Measurements from ENCODE around the gene ZMYND8.

Gene ZMYND8

DNA sequence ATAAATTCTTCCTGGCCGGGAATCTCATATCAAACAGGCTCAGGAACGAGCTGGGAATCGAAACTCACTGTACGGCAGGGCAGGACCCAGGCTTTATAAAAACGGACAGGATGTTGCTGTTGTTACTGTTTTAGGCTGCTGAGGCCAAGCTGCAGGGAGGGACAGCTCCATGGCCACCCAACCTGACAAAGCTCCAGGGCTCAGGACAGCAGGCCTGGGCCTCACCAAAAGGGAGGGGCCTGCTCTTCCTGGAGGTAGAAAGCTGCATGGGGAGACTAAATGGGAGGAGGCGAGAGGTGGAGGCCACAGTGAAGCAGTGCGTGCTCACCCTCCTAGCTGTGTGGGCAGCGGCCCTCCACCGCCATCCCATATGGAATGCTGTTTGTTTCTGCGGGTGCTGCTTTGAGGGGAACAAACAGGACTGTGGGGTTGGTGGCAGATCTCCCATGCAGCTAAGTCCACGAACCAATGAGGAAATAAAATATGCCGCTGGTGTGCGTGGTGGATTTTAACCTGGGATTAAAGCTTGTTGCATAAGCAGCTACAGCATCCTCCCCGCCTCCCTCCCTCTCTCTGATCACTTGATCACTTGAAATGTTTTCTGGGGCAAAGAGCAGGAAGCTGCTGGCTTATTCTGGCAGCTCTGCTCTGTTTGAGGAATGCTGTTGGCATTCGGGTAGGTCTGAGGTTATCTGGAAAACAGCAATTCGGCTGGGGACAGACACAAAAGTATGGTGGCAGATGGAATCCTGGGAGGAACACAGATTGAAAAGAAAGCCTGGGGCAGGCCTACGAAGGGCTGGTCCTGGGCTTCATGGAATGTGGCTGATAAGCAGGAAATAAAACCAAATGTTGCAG is 2.4 kb upstream of the ZMYND8 start:
- TF ChIP-seq GATA3 (IDR thresholded peaks at IDR 0.05; ENCODE audit: low read depth, low read length) (no peak), GATA2 (IDR thresholded peaks at IDR 0.05; ENCODE audit: low read depth, low read length) (peak; percentile 91)

DNA sequence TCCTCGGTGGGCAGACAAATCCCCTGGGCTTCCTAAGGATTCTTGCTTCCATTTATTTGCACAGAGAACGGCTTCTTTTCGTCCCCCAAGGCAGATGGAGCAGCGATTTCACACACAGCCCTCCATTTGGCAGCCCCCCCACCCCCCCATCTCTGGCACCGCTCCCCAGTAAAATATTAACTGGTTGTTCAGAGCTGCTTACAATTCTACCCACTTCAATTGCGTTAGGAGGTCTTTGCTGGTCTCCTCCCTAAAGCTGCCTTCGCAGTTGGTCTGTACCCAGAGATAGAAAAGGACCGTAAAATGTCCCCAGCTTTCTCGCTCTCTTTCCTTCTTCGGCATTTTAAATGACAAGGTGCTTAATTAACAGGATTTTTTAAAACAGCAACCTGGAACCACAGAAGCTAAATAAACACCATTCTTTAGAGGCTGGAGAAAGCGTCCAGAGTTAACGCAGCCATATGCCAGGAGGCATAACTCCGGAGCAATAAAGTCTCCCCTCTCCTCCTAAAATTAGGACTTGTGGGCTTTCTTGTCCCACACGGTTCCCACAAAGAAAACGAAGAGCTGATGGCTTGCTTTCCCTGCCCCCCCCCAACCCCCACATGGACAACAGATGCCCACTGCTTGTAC is 1.7 kb upstream of the ZMYND8 start:
- TF ChIP-seq GATA3 (IDR thresholded peaks at IDR 0.05; ENCODE audit: low read depth, low read length) = no peak
- no peak for TF ChIP-seq GATA2 (IDR thresholded peaks at IDR 0.05; ENCODE audit: low read depth, low read length)

DNA sequence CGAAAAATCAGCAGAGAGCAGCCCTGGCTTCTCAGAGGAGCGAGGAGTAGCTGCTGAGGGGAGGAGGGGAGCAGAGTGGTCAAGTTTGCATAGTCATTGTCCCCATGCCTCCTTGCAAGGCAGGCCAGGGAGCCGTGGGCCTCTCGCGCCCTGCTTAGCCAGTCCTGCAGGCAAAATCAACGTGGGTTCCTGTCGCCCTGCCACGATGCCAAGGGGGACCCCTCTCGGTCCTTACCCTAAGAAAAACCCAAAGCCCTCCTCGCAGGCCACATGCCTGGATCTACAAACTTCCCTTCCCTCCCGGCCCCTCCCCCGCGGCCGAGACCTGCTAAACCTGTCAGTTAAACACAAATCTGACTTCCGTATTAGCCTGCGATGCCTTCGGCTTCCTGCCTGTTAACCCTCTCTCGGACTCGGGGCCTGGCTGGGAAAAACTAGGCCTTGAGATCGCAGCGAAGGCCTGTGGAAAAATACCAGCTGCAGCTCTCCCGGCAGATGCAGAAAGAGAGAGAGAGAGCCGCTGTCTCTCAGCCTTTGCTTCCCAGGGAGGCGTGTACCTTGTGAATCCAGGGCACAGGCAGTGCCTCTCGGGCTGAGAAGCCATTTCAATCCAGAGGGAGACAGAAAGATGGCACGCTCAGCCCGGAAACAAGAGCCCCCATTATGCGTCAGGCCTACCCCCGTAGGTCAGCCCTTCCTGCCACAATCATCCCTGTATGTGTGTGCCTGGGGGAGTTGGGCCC is 968 bp upstream of the ZMYND8 start:
- TF ChIP-seq GATA3 (IDR thresholded peaks at IDR 0.05; ENCODE audit: low read depth, low read length) = no peak
- no peak for TF ChIP-seq GATA2 (IDR thresholded peaks at IDR 0.05; ENCODE audit: low read depth, low read length)

DNA sequence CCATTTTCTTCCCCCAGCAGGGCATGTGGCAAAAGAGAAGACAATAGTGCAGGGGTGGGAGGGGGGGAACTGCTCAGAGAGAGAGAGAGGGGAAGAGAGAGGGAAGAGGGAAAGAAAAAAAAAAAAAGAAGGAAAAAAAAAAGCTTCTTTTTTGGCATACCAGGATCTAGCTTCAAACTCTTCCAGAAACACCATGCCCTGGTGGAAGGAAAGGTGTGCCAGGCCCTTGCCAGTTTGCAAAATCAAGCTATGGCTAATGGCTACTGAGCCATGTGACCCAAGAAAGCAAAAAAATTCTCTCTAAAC is 326 bp downstream of the ZMYND8 start:
- TF ChIP-seq GATA2 (IDR thresholded peaks at IDR 0.05; ENCODE audit: low read depth, low read length) (no peak), GATA3 (IDR thresholded peaks at IDR 0.05; ENCODE audit: low read depth, low read length) (no peak)

DNA sequence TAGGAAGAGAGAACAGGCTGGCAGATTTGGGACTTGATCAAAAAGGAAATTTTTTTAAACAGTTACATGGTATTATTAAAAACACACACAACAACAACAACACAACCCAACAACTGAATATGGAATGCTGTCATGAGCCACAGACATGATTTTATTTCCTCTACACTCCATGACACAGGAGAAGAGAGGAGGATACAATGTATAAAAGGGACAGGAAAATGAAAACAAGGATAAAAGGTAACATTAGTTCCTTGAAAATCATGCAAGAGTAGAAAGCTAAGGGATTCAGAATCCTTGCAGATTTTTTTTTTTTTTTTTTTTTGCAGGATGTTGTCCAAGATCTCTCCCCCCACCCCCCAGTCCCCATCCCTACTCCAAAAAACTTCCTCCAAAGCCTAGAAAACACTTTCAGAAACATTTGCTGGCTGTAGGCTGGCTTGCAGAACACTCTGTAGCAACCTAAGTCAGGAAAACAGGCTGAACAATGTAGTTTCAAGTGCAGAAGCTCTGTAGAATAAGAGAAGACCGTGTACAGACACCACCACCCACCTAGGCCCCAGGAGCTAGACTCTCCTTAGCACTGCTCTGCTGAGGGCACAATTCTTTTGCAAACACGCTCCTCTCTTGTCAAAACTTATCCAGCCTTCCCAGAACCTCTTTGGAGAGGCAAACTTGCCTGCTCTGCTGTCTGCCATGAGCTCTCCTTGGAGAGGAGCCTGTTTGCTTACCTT is 845 bp downstream of the ZMYND8 start:
- TF ChIP-seq GATA3 (IDR thresholded peaks at IDR 0.05; ENCODE audit: low read depth, low read length) (no peak), GATA2 (IDR thresholded peaks at IDR 0.05; ENCODE audit: low read depth, low read length) (no peak)

DNA sequence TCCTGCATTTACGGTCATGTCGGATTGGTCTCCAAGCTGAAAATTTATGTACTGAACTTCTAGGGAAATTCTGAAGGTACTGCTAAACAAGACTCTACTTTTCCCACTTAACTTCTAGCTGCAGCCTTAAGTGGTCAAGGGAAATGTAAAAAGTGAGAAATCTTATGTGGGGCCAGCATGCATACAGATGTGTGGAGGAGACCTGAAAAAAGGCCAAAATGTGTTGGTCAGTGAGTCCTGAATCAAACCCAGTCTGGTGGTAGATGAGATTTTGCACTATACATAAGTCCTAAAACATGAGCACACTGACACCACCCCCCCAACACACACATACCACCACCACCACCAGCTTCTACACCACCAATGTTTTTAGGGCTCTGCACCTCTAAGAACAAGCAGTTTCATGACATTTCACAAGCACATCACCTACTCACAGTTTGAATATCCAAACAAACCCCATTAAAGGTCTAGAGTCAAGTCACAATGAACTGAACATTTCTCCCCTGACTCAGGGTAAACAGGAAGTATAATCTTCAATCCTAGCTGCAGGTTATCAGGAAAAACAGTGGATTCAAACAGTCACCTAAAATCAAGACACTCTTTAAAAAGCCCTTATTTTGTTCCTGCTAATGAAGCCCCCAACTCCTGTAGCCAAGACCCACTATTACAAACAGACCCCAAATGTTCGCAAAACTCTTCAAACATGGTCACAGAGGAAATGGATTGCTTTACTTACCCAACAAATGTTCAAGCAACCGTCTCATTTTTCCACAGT is 1.6 kb downstream of the ZMYND8 start:
- no peak for TF ChIP-seq GATA2 (IDR thresholded peaks at IDR 0.05; ENCODE audit: low read depth, low read length)
- no peak for TF ChIP-seq GATA3 (IDR thresholded peaks at IDR 0.05; ENCODE audit: low read depth, low read length)

DNA sequence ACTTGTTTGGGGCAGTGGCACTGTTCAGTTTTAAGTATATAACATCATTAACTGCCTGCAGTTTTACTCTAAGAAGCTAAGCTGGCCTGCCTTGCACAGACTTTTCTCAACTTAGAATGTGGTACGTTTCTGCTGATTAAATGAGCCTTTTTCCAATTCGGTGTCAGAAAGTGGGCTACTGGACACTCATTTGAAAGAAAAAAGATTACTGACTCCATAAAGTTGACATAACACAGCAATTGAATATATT is 2.1 kb downstream of the ZMYND8 start:
- no peak for TF ChIP-seq GATA3 (IDR thresholded peaks at IDR 0.05; ENCODE audit: low read depth, low read length)
- TF ChIP-seq GATA2 (IDR thresholded peaks at IDR 0.05; ENCODE audit: low read depth, low read length) = no peak

DNA sequence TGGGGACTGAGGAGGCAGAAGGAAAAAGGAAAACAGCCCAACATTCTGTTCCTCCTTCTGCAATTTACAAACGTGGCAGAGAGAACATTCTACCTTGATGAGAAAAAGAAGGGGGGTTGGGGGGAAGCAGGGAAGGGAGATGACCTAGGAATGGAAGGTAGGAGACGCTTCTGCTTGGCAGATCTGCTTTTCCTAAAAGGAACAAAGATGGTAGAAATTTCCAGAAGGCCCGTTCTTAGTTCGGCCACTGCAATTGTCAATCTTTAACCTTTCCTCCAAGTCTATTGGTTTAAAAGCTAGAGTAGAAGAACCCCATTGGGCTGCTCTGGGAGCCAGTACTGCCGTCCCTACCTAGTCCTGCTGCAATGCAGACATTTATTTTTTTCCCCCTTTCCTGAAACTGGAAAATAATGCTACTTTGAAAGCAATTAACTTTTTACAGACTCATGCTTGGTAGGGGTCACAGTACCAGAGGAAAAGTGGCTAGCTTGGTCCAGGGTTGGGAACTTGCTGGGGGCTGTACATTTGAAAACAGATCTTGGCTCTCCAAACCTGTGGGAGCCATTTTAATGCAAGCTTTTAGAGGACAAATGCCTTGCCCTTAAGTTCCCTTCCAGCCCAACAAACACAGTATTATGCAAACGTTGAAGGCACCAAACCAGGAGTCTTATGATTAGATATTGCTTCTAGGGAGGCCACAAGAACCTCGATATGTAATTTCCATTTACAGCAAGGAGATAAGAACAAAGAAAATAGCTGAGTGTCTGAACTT is 2.6 kb downstream of the ZMYND8 start:
- TF ChIP-seq GATA2 (IDR thresholded peaks at IDR 0.05; ENCODE audit: low read depth, low read length) (no peak), GATA3 (IDR thresholded peaks at IDR 0.05; ENCODE audit: low read depth, low read length) (no peak)

DNA sequence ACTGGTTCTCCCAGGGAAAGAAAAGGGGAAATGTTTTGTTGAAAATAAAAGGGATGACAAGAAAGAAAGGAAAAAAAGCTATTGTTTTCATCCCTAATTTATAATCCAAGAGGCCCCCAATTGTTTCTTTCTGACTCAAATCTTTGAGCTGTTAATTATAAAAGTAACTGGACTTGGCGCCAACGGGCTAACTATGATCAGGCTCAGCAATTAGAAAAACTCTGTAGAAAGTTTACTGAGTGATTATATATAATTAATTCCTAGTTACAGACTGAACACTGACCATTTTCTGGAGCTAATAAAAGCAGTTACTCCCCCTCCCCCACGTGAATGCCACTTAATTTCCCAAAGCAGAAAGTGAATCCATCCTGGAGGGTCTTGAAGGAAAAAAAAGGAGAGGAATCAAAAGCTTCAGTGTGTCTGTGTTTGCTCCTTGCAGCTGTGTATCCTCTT is 3.2 kb downstream of the ZMYND8 start:
- TF ChIP-seq GATA2 (IDR thresholded peaks at IDR 0.05; ENCODE audit: low read depth, low read length) = no peak
- no peak for TF ChIP-seq GATA3 (IDR thresholded peaks at IDR 0.05; ENCODE audit: low read depth, low read length)

DNA sequence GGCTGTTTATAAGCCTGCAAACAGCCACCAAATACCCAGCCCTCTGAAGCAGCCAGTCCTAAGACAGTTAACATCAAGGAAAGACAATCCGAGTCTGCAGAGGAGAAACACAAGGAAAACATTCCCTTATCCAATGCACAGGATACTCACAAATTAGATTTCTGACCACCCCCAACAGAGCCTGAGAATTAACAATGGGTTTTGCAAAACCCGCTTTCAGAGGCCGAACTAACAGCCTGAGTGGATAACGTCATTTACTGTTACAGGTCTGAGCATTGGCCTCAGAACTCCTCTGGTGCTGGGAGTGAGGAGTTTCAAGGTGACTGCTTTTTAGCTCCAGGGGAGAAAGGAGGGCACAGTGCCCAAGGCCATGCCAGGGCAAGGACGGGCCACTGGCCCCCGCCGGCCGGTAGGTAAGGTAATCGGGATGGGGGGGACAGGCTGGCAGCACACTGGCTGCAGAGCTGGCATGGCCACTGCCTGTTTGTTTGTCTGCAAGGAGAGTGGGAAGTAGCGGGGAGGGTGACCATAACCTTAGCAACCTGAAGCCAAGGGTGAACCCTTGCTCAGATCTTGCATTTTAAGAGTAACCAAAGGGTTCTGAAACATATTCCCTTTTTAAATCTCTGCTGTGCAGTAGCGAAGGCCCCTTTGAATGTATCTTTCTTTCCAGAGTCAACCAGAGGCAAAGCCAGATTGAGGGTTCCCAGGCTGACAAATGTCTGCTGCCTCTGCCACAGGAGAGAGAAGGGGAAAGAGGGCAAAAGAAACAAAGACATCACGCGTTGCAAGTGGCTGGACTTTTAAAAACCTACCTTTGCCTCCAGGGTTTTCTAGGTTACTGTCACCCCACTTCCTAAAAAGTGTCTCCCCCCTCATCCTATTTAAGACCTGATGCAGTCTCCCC is 3.9 kb downstream of the ZMYND8 start:
- TF ChIP-seq GATA2 (IDR thresholded peaks at IDR 0.05; ENCODE audit: low read depth, low read length) = no peak
- no peak for TF ChIP-seq GATA3 (IDR thresholded peaks at IDR 0.05; ENCODE audit: low read depth, low read length)

DNA sequence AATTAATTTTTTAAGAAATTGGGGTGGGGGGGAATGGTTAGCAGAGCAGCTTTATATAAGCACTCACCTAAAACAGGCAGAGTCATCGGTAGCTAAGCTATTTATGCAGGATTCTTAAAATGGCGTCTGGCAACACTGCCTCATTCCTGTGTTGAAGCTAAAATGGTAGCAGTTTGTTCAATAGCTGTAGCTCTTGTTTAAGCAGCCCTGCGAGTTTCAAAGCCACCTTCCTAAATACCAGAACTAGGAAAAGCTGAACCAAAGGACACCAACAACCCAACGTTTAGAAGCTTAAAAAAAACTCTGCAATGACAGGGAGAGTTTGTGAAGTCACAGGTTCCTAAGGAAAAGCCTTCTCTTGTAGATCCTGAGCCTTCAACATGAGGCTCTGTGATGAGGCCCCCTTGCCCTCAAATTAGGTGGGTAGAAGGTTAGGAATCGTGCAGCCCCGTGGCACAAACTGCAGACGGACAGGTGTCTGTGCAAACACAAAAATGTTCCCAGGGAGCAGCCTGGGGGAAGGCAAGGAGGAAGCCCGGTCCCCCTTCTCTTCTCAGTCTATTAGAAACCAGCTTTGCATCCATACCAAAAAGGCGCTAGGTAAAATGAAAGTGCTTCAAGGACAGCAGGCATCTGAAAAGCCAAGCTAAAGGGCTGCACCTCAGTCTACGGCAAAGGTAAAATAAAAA is 4.7 kb downstream of the ZMYND8 start:
- TF ChIP-seq GATA3 (IDR thresholded peaks at IDR 0.05; ENCODE audit: low read depth, low read length) (no peak), GATA2 (IDR thresholded peaks at IDR 0.05; ENCODE audit: low read depth, low read length) (no peak)

All from SH-SY5Y (cell line).